H1 (cell line): ENCODE results near the gene NFIX. TPM values are rescaled to one million over a fixed set of nuclear protein-coding genes. Genes with fewer than 3 reads are reported as not detected.

Experiments used
- ASH2L ChIP-seq: fragments of 200-600, 300-600 bp; sonication (generic); IDR thresholded peaks from one replicate; pipeline ENCODE4 v1.7.1; 2017; ENCODE audit warnings: low read length
- BCL11A ChIP-seq, 2 experiments: IDR thresholded peaks; one replicate each; pipeline ENCODE4 v1.6.1; 2011; ENCODE audit warnings: low read depth in 2 of 2, low read length in 2 of 2, mild to moderate bottlenecking in 2 of 2
- CHD7 ChIP-seq: fragments of 300-600 bp; sonication (generic); IDR thresholded peaks from 2 replicates; pipeline ENCODE4 v1.7.1; 2012; ENCODE audit warnings: low read length, moderate library complexity, mild to moderate bottlenecking, inconsistent platforms; ENCODE audit not compliant: insufficient replicate concordance
- polyA plus RNA-seq, 7 experiments: library from polyadenylated mRNA; depleted of rRNA in 3 of 7; stranded (reverse) in 5 of 7; unstranded in 2 of 7; fragments of >200 nt in 5 of 7; fragments of 200-250 nt in 2 of 7; gene quantifications; 1 replicate in 5 of 7; 2 replicates in 1 of 7; 4 replicates in 1 of 7; pipeline versions ENCODE4 v1.2.1 to v1.2.3, GENCODE V29; 2011 to 2013; ENCODE audit warnings: missing spikeins in 2 of 7, mixed read lengths in 2 of 7
- total RNA-seq: library from RNA; stranded (reverse); fragmentation: NEBNext Ultra II Directional; extraction: Animal tissue kit (Norgen Biotek cat#: 25700); gene quantifications from 2 replicates; pipeline ENCODE4 v1.2.1, GENCODE V29; 2021

NFIX gene
- total and polyA plus RNA-seq, 2 of the 8 experiments (the other 6 are each of a cell fraction or from before 2014, with no cell fraction given), result 0.03 to 0.20 TPM

GRCh38 chr19:13034636-13035035 lies 39.4 kb downstream of the NFIX start (continued):
- no peak for TF ChIP-seq CHD7
- TF ChIP-seq BCL11A (IDR thresholded peaks at IDR 0.05; ENCODE audit: low read depth in 2 of 2, low read length in 2 of 2), result no peak
- no peak for TF ChIP-seq ASH2L
- TF ChIP-seq, all 59 proteins: peak for 0
